Gastrocnemius medialis (tissue), 4 donors: Measurements from ENCODE around the gene KRTAP4-9. TPM values are rescaled to one million over a fixed set of nuclear protein-coding genes. Genes with fewer than 3 reads are reported as not detected.
"Not testable (repeated sequence)": the region's sequence is repeated elsewhere in the genome, so short reads cannot be mapped to it uniquely, and the experiment has no call there.

ENCODE experiments used
- ATAC-seq, 2 donors: fragments of 150-250 bp; one replicate each; pipeline ENCODE4 v1.9.1; 2016
- DNase-seq, 2 donors: peaks; one replicate each; pipeline ENCODE4 v3.0.0-alpha.2; 2019
- H3K27ac ChIP-seq, 4 donors: fragments of 200-600 bp; sonication (generic); 1 replicate in 1 of 4; 2 replicates in 3 of 4; pipeline ENCODE4 v1.5.1; 2016 to 2018; ENCODE audit warnings: mild to moderate bottlenecking in 2 of 4, moderate library complexity in 1 of 4
- H3K27me3 ChIP-seq, 3 donors: fragments of 200-600 bp; sonication (generic) in 2 of 3; 1 replicate in 1 of 3; 2 replicates in 2 of 3; pipeline versions ENCODE4 v1.5.1 to v1.6.0; 2016 to 2019; ENCODE audit warnings: mild to moderate bottlenecking in 1 of 3, moderate library complexity in 1 of 3
- H3K36me3 ChIP-seq, 2 donors: fragments of 200-600 bp; sonication (generic) in 1 of 2; one replicate each; pipeline ENCODE4 v1.5.1; 2017 to 2018
- H3K4me1 ChIP-seq, 2 donors: fragments of 200-600 bp; sonication (generic) in 1 of 2; one replicate each; pipeline ENCODE4 v1.5.1; 2016 to 2017; ENCODE audit warnings: mild to moderate bottlenecking in 2 of 2
- H3K4me3 ChIP-seq, 4 donors: fragments of 200-600 bp; sonication (generic) in 3 of 4; 1 replicate in 1 of 4; 2 replicates in 3 of 4; pipeline ENCODE4 v1.5.1; 2016 to 2019; ENCODE audit warnings: mild to moderate bottlenecking in 2 of 4
- H3K9me3 ChIP-seq, 3 donors: fragments of 200-600 bp; sonication (generic) in 2 of 3; 1 replicate in 1 of 3; 2 replicates in 2 of 3; pipeline ENCODE4 v1.5.1; 2016 to 2019
- CTCF ChIP-seq, 5 experiments: fragments of 450-650 bp in 3 of 5; fragments of 200-600 bp in 2 of 5; sonication (generic) in 2 of 5; IDR thresholded peaks in 4 of 5; conservative IDR thresholded peaks in 1 of 5; 1 replicate in 4 of 5; 2 replicates in 1 of 5; pipeline ENCODE4 v1.5.1; 2016 to 2019; ENCODE audit warnings: antibody characterized with exemption in 5 of 5, mild to moderate bottlenecking in 3 of 5, moderate library complexity in 3 of 5
- POLR2A ChIP-seq, 2 donors: fragments of 450-650 bp; IDR thresholded peaks; one replicate each; pipeline ENCODE4 v1.6.1; 2017; ENCODE audit warnings: antibody characterized with exemption in 2 of 2, mild to moderate bottlenecking in 2 of 2, moderate library complexity in 2 of 2
- in situ Hi-C, 4 donors: fragments of 200-750 bp; cut with MboI; loops; one replicate each; pipeline versions ENCODE4 v1.15.0 to v1.8.0; 2017; ENCODE audit warnings: low sequenced_read_pairs in 4 of 4
- intact Hi-C: fragments of 100-400 bp; cut with DNase I; formaldehyde crosslinking; loops from one replicate; pipeline ENCODE4 v1.15.1; 2023; ENCODE audit warnings: low total_unique reads
- total RNA-seq, 4 donors: library from RNA; depleted of rRNA; stranded (reverse); fragments of >200 nt; gene quantifications; one replicate each; pipeline versions ENCODE4 v1.1.0 to v1.2.3, GENCODE V29; 2016

The KRTAP4-9 gene
- total RNA-seq, 4 donors from 2014 or later = not detected

- no peak for TF ChIP-seq POLR2A (IDR thresholded peaks at IDR 0.05)
- TF ChIP-seq CTCF (IDR thresholded peaks at IDR 0.05 in 4 of 5, conservative IDR thresholded peaks at IDR 0.05 in 1 of 5) = no peak
- intact Hi-C loops (no loop called here), in situ Hi-C loops (loop anchor here in 1 of 4 donors (25.0 kb wide), 1 partner anchor 89 kb away; the partner anchor contains the start of genes KRTAP4-1, KRTAP4-2 and KRTAP9-1)
- no peak for DNase-seq
- H3K9me3 ChIP-seq = no peaks in the 10 kb centered on the region
- H3K36me3 ChIP-seq = no peaks in the 10 kb centered on the region
- H3K4me3 ChIP-seq = no peak within 1 kb of the TSS
- H3K4me1 ChIP-seq = no peaks in the 10 kb centered on the region
- H3K27ac ChIP-seq = no peak within 1 kb of the TSS
- ATAC-seq = no peak
- H3K27me3 ChIP-seq = no peaks in the 10 kb centered on the region
Observed at GRCh38 chr17:41098042-41098441, 7.1 kb upstream of the KRTAP4-9 start, which contains the start of gene KRTAP4-8. Gene KRTAP4-8, minus strand, starts transcription at chr17:41098142. Its CDS starts 58 bp downstream, at chr17:41098084.

- no peak overlapping the region for H3K27ac ChIP-seq
- no peak for DNase-seq
- intact Hi-C loops = no loop called here
- TF ChIP-seq POLR2A (IDR thresholded peaks at IDR 0.05) (no peak), CTCF (IDR thresholded peaks at IDR 0.05 in 4 of 5, conservative IDR thresholded peaks at IDR 0.05 in 1 of 5) (no peak)
- no peak for ATAC-seq
- H3K4me1 ChIP-seq = no peaks in the 10 kb centered on the region
- H3K4me3 ChIP-seq = no peak overlapping the region
- no peaks in the 10 kb centered on the region for H3K27me3 ChIP-seq
- no peaks in the 10 kb centered on the region for H3K36me3 ChIP-seq
- H3K9me3 ChIP-seq = no peaks in the 10 kb centered on the region
- in situ Hi-C loops = loop anchor here in 1 of 4 donors (25.0 kb wide), 1 partner anchor 89 kb away; the partner anchor contains the start of genes KRTAP4-1, KRTAP4-2 and KRTAP9-1
Observed at GRCh38 chr17:41098481-41098880, 6.7 kb upstream of the KRTAP4-9 start.

- H3K4me3 ChIP-seq, ATAC-seq, H3K27ac ChIP-seq, H3K36me3 ChIP-seq, DNase-seq, H3K9me3 ChIP-seq, H3K4me1 ChIP-seq, intact Hi-C loops, H3K27me3 ChIP-seq: not testable (repeated sequence)
- in situ Hi-C loops = loop anchor here in 1 of 4 donors (25.0 kb wide), 1 partner anchor 87 kb away; the partner anchor contains the start of genes KRTAP4-1, KRTAP4-2 and KRTAP9-1
Observed at GRCh38 chr17:41099682-41100480, 5.3 kb upstream of the KRTAP4-9 start.

GRCh38 chr17:41101586-41102259 is 3.5 kb upstream of the KRTAP4-9 start, which contains the start of gene KRTAP4-16:
Gene KRTAP4-16, minus strand, starts transcription at chr17:41102209. Its CDS starts 0 bp downstream, at chr17:41102209.
- intact Hi-C loops = no loop called here
- no peaks in the 10 kb centered on the region for H3K36me3 ChIP-seq
- in situ Hi-C loops = no loop called here
- peaks cover 0 to 3% (median 0%) of the 10 kb centered on the region in 3 donors for H3K27me3 ChIP-seq
- H3K9me3 ChIP-seq = no peaks in the 10 kb centered on the region
- no peaks in the 10 kb centered on the region for H3K4me1 ChIP-seq
- DNase-seq (no peak), ATAC-seq (no peak)
- TF ChIP-seq POLR2A (IDR thresholded peaks at IDR 0.05) = no peak
- TF ChIP-seq CTCF (IDR thresholded peaks at IDR 0.05 in 4 of 5, conservative IDR thresholded peaks at IDR 0.05 in 1 of 5) = no peak
- H3K4me3 ChIP-seq = no peak within 1 kb of the TSS
- no peak within 1 kb of the TSS for H3K27ac ChIP-seq

- in situ Hi-C loops = no loop called here
- Histone ChIP-seq H3K4me1 (no peaks in the 10 kb centered on the region), H3K27me3 (peaks cover 0 to 8% (median 0%) of the 10 kb centered on the region in 3 donors), H3K27ac (no peak overlapping the region), H3K9me3 (no peaks in the 10 kb centered on the region), H3K4me3 (no peak overlapping the region), H3K36me3 (no peaks in the 10 kb centered on the region)
- ATAC-seq (no peak), DNase-seq (no peak)
- TF ChIP-seq CTCF (IDR thresholded peaks at IDR 0.05 in 4 of 5, conservative IDR thresholded peaks at IDR 0.05 in 1 of 5) (no peak), POLR2A (IDR thresholded peaks at IDR 0.05) (no peak)
- intact Hi-C loops = no loop called here
Observed at GRCh38 chr17:41103896-41104295, 1.3 kb upstream of the KRTAP4-9 start.

GRCh38 chr17:41104386-41105038 is 677 bp upstream of the KRTAP4-9 start:
- intact Hi-C loops, ATAC-seq, in situ Hi-C loops, H3K4me3 ChIP-seq, H3K27ac ChIP-seq, DNase-seq, H3K36me3 ChIP-seq, H3K9me3 ChIP-seq, H3K4me1 ChIP-seq, H3K27me3 ChIP-seq: not testable (repeated sequence)
